SK-N-SH (cell line): ENCODE results near the gene MRPL55. TPM values are rescaled to one million over a fixed set of nuclear protein-coding genes. Genes with fewer than 3 reads are reported as not detected.
A peak's percentile ranks its signal among the peaks of the same experiment; 100 is the strongest.

Source experiments
- CTCF ChIA-PET: fragments of 300-600, 350-600 bp; formaldehyde crosslinking; extraction: SDS; loops from one replicate; lab custom pipeline; 2021; lab: Yijun Ruan, JAX
- POLR2A ChIA-PET: fragments of 350-600 bp; sonication (Branson Sonifier 250); formaldehyde crosslinking; extraction: SDS; loops from one replicate; lab custom pipeline; 2020; ENCODE audit warnings: antibody characterized with exemption, inconsistent platforms; lab: Yijun Ruan, JAX
- DNase-seq: peaks from one replicate; pipeline ENCODE4 v3.0.0; 2012
- H2AFZ ChIP-seq: fragments of 200-600 bp; sonication (generic); 2 replicates; pipeline ENCODE4 v1.8.1; 2016; ENCODE audit warnings: antibody characterized with exemption, mild to moderate bottlenecking, low read depth
- H3F3A ChIP-seq: fragments of 200-600 bp; sonication (generic); replicated peaks from 2 replicates; pipeline ENCODE3; 2016; ENCODE audit warnings: antibody characterized with exemption, mild to moderate bottlenecking; ENCODE audit not compliant: insufficient read depth
- H3K27ac ChIP-seq, 2 experiments: fragments of 200-500 bp in 1 of 2; fragments of 200-600 bp in 1 of 2; sonication (Bioruptor generic) in 1 of 2; sonication (generic), shearing (Covaris generic) in 1 of 2; 2 replicates each; pipeline versions ENCODE4 v1.5.1 to v1.6.1; 2014 to 2016; ENCODE audit warnings: low read depth in 2 of 2, inconsistent platforms in 1 of 2, low read length in 1 of 2, mild to moderate bottlenecking in 1 of 2, mixed read lengths in 1 of 2
- H3K27me3 ChIP-seq: fragments of 200-600 bp; sonication (generic), shearing (Covaris generic); 2 replicates; pipeline ENCODE4 v1.6.1; 2016; ENCODE audit warnings: mixed run types; ENCODE audit not compliant: insufficient read depth
- H3K36me3 ChIP-seq, 2 experiments: fragments of 200-500 bp in 1 of 2; fragments of 200-600 bp in 1 of 2; sonication (Bioruptor generic) in 1 of 2; sonication (generic) in 1 of 2; replicated peaks in 1 of 2; 2 replicates each; pipeline versions ENCODE3 to v1.5.1; 2014 to 2016; ENCODE audit warnings: low read length in 1 of 2, mild to moderate bottlenecking in 1 of 2; ENCODE audit not compliant: insufficient read depth in 2 of 2, control insufficient read depth in 1 of 2
- H3K4me1 ChIP-seq, 2 experiments: fragments of 200-500 bp in 1 of 2; fragments of 200-600 bp in 1 of 2; sonication (Bioruptor generic) in 1 of 2; sonication (generic), shearing (Covaris generic) in 1 of 2; 2 replicates each; pipeline versions ENCODE4 v1.5.1 to v1.6.1; 2014 to 2016; ENCODE audit warnings: low read depth in 1 of 2, low read length in 1 of 2, mixed run types in 1 of 2; ENCODE audit not compliant: insufficient read depth in 2 of 2, control insufficient read depth in 1 of 2
- H3K4me2 ChIP-seq: fragments of 200-600 bp; sonication (generic), shearing (Covaris generic); 2 replicates; pipeline ENCODE4 v1.6.1; 2017; ENCODE audit warnings: mixed run types
- H3K4me3 ChIP-seq, 2 experiments: fragments of 200-500 bp in 1 of 2; fragments of 200-600 bp in 1 of 2; sonication (Bioruptor generic) in 1 of 2; sonication (generic), shearing (Covaris generic) in 1 of 2; 2 replicates each; pipeline versions ENCODE4 v1.5.1 to v1.8.1; 2014 to 2016; ENCODE audit warnings: low read depth in 2 of 2, inconsistent platforms in 1 of 2, low read length in 1 of 2, mild to moderate bottlenecking in 1 of 2, mixed read lengths in 1 of 2, moderate library complexity in 1 of 2
- H3K79me2 ChIP-seq: fragments of 200-600 bp; sonication (generic); 2 replicates; pipeline ENCODE4 v1.8.1; 2017; ENCODE audit warnings: mild to moderate bottlenecking; ENCODE audit not compliant: insufficient read depth
- H3K9ac ChIP-seq: fragments of 200-600 bp; sonication (generic); 2 replicates; pipeline ENCODE4 v1.6.1; 2017; ENCODE audit warnings: mixed run types
- H3K9me2 ChIP-seq: fragments of 200-600 bp; sonication (generic); 2 replicates; pipeline ENCODE4 v1.6.1; 2017; ENCODE audit warnings: mixed run types
- H3K9me3 ChIP-seq: fragments of 200-600 bp; sonication (generic); 2 replicates; pipeline ENCODE4 v1.6.1; 2017; ENCODE audit warnings: mixed run types, mild to moderate bottlenecking, moderate library complexity
- H4K20me1 ChIP-seq: fragments of 200-600 bp; sonication (generic); 2 replicates; pipeline ENCODE4 v1.6.1; 2017; ENCODE audit warnings: mild to moderate bottlenecking, mixed run types; ENCODE audit not compliant: insufficient read depth
- CTCF ChIP-seq: fragments of 200-600 bp; sonication (generic); IDR thresholded peaks from 2 replicates; pipeline ENCODE4 v1.6.1; 2017; ENCODE audit warnings: antibody characterized with exemption, mild to moderate bottlenecking, moderate library complexity
- GATA2 ChIP-seq: sonication (generic); formaldehyde crosslinking; IDR thresholded peaks from 2 replicates; pipeline ENCODE4 v1.5.0; 2020; ENCODE audit warnings: mild to moderate bottlenecking, missing genetic modification reagents
- IRF3 ChIP-seq: fragments of 150-350 bp; IDR thresholded peaks from 2 replicates; pipeline ENCODE4 v1.6.1; 2016; ENCODE audit warnings: mild to moderate bottlenecking, low read depth, low read length
- JUND ChIP-seq: IDR thresholded peaks from 2 replicates; pipeline ENCODE4 v1.4.0; 2012
- NFIC ChIP-seq: IDR thresholded peaks from 2 replicates; pipeline ENCODE4 v1.4.0; 2012; ENCODE audit warnings: borderline replicate concordance
- NRF1 ChIP-seq: IDR thresholded peaks from 2 replicates; pipeline ENCODE4 v1.6.1; 2012; ENCODE audit warnings: low read depth, mild to moderate bottlenecking, low read length
- RCOR1 ChIP-seq: fragments of 150-350 bp; IDR thresholded peaks from 2 replicates; pipeline ENCODE4 v1.6.1; 2017; ENCODE audit warnings: antibody characterized with exemption, low read length
- RXRA ChIP-seq: IDR thresholded peaks from 2 replicates; pipeline ENCODE4 v1.4.0; 2012; ENCODE audit warnings: low read depth, mild to moderate bottlenecking, borderline replicate concordance
- TCF12 ChIP-seq: IDR thresholded peaks from 2 replicates; pipeline ENCODE4 v1.4.0; 2012
- YY1 ChIP-seq: IDR thresholded peaks from 2 replicates; pipeline ENCODE4 v1.4.0; 2012; ENCODE audit warnings: low read depth, mild to moderate bottlenecking
- ZBTB33 ChIP-seq: IDR thresholded peaks from 2 replicates; pipeline ENCODE4 v1.4.0; 2012; ENCODE audit warnings: low read depth, borderline replicate concordance
- WGBS: methylation state at CpG from one replicate; pipeline ENCODE4 v1.1.6; 2017; ENCODE audit warnings: low lambda C conversion rate; 5-methylcytosine and 5-hydroxymethylcytosine counted together
- polyA plus RNA-seq, 3 experiments: library from polyadenylated mRNA; depleted of rRNA; stranded (reverse); fragments of >200 nt; gene quantifications; 2 replicates each; pipeline ENCODE4 v1.2.3, GENCODE V29; 2012

Gene MRPL55
- polyA plus RNA-seq, 1 of the 3 experiments (the other 2 are of a cell fraction), result 75.3 TPM

- peak; percentile 24; the same call in 1 of the 2 replicates for TF ChIP-seq CTCF
- TF ChIP-seq TCF12, result no peak
- TF ChIP-seq, all 33 proteins: peak for 3
These were observed 6.9 kb downstream of the MRPL55 start (continued) for GRCh38 chr1:228101994-228102790.

GRCh38 chr1:228101614-228101993, 7.5 kb downstream of the MRPL55 start:
- CTCF ChIA-PET, result interaction anchor here (1.1 kb wide), 1 partner anchor 102 kb away, joined by 3 read pairs; no protein-coding TSS in a partner anchor
- peaks cover 53% of the 10 kb centered on the region for H4K20me1 ChIP-seq
- peaks cover 28 to 54% of the 10 kb centered on the region in 2 experiments for H3K36me3 ChIP-seq
- H3F3A ChIP-seq, result peaks cover 31% of the 10 kb centered on the region
- no peaks in the 10 kb centered on the region for H3K9me3 ChIP-seq
- POLR2A ChIA-PET, result interaction anchor here (0.9 kb wide), 1 partner anchor 20 kb away, joined by 4 read pairs; no protein-coding TSS in a partner anchor
- H3K4me1 ChIP-seq, result peaks cover 4 to 25% of the 10 kb centered on the region in 2 experiments; a peak in 3 of 4 replicates
- no peaks in the 10 kb centered on the region for H3K9me2 ChIP-seq
- peaks cover 67% of the 10 kb centered on the region for H3K79me2 ChIP-seq
- H3K27ac ChIP-seq, result peak overlapping the region in 1 of 2 experiments; percentile 11; a peak in 1 of 4 replicates
- 69% methylated on average over 8 of the region's 15 CpGs for WGBS
- no peak overlapping the region for H2AFZ ChIP-seq
- DNase-seq, result no peak
- TF ChIP-seq JUND (no peak), GATA2 (CRISPR knock-in tag) (no peak), ZBTB33 (no peak), RCOR1 (no peak), NRF1 (no peak), RXRA (no peak), TCF12 (no peak), NFIC (no peak), IRF3 (no peak), YY1 (no peak)
- H3K4me3 ChIP-seq, result peak overlapping the region; percentile 83 to 98
- H3K4me2 ChIP-seq, result peak overlapping the region; percentile 77
- peak overlapping the region; percentile 78; the same call in 1 of the 2 replicates for H3K9ac ChIP-seq
- no peaks in the 10 kb centered on the region for H3K27me3 ChIP-seq
